Fibroblast of lung (primary cell): ENCODE results near the gene AS3MT. TPM values are rescaled to one million over a fixed set of nuclear protein-coding genes. Genes with fewer than 3 reads are reported as not detected.

Experiments
- DNase-seq, 2 donors: peaks; one replicate each; pipeline versions ENCODE4 v3.0.0 to v3.0.0-alpha.2; 2010; ENCODE audit warnings: low read depth in 2 of 2
- H2AFZ ChIP-seq: 2 replicates; pipeline ENCODE4 v1.5.1; 2012; ENCODE audit warnings: low read length, control low read depth, inconsistent platforms
- H3K27ac ChIP-seq: 2 replicates; pipeline ENCODE4 v1.5.1; 2011; ENCODE audit warnings: low read length, control low read depth; ENCODE audit not compliant: insufficient read depth
- H3K27me3 ChIP-seq: 2 replicates; pipeline ENCODE4 v1.5.1; 2011; ENCODE audit warnings: mild to moderate bottlenecking, low read length; ENCODE audit not compliant: control insufficient read depth, insufficient read depth
- H3K36me3 ChIP-seq: 2 replicates; pipeline ENCODE4 v1.5.1; 2011; ENCODE audit warnings: low read length; ENCODE audit not compliant: control insufficient read depth, insufficient read depth
- H3K4me1 ChIP-seq: 2 replicates; pipeline ENCODE4 v1.5.1; 2011; ENCODE audit warnings: low read length; ENCODE audit not compliant: control insufficient read depth, insufficient read depth; ENCODE audit errors: extremely low read depth
- H3K4me2 ChIP-seq: 2 replicates; pipeline ENCODE4 v1.5.1; 2011; ENCODE audit warnings: low read length, control low read depth; ENCODE audit not compliant: insufficient read depth; ENCODE audit errors: extremely low read depth
- H3K4me3 ChIP-seq, 4 experiments: fragments of 200-600 bp in 1 of 4; sonication (generic) in 1 of 4; replicated peaks in 1 of 4; 2 replicates each; pipeline ENCODE4 v1.5.1; 2011 to 2016; ENCODE audit warnings: low read length in 4 of 4, low read depth in 3 of 4, mild to moderate bottlenecking in 3 of 4, control low read depth in 2 of 4, inconsistent platforms in 1 of 4, mixed read lengths in 1 of 4; ENCODE audit not compliant: insufficient read depth in 1 of 4; ENCODE audit errors: control extremely low read depth in 1 of 4
- H3K79me2 ChIP-seq: 2 replicates; pipeline ENCODE4 v1.5.1; 2012; ENCODE audit warnings: mild to moderate bottlenecking, low read length, inconsistent platforms; ENCODE audit not compliant: control insufficient read depth, insufficient read depth
- H3K9ac ChIP-seq: 2 replicates; pipeline ENCODE4 v1.5.1; 2011; ENCODE audit warnings: mild to moderate bottlenecking, low read length, control low read depth; ENCODE audit not compliant: insufficient read depth
- H3K9me3 ChIP-seq: 2 replicates; pipeline ENCODE4 v1.5.1; 2012; ENCODE audit warnings: low read depth, low read length; ENCODE audit not compliant: control insufficient read depth, insufficient read depth
- H4K20me1 ChIP-seq: 2 replicates; pipeline ENCODE4 v1.5.1; 2011; ENCODE audit warnings: low read length; ENCODE audit not compliant: control insufficient read depth, insufficient read depth; ENCODE audit errors: extremely low read depth
- EZH2 ChIP-seq: IDR thresholded peaks from 2 replicates; pipeline ENCODE4 v1.5.1; 2012; ENCODE audit warnings: low read length, control low read depth, mild to moderate bottlenecking; ENCODE audit errors: missing control alignments
- polyA plus RNA-seq, 2 donors: library from polyadenylated mRNA; depleted of rRNA in 1 of 2; stranded (reverse) in 1 of 2; unstranded in 1 of 2; fragments of >200 nt; gene quantifications; 2 replicates each; pipeline ENCODE4 v1.2.1, GENCODE V29; 2011 to 2012; ENCODE audit warnings: missing spikeins in 1 of 2
- total RNA-seq: library from RNA; depleted of rRNA; stranded (reverse); fragments of >200 nt; gene quantifications from 2 replicates; pipeline ENCODE4 v1.2.1, GENCODE V29; 2014
- TF ChIP-seq, protein P1 (sequence below), 2 donors: IDR thresholded peaks in 1 of 2; conservative IDR thresholded peaks in 1 of 2; 1 replicate in 1 of 2; 2 replicates in 1 of 2; pipeline ENCODE4 v1.5.1; 2011 to 2012; ENCODE audit warnings: low read length in 2 of 2, control low read depth in 1 of 2, inconsistent platforms in 1 of 2, low read depth in 1 of 2, mild to moderate bottlenecking in 1 of 2

AS3MT gene
- total and polyA plus RNA-seq, 2 donors (not counting 1 experiment from before 2014, with no cell fraction given), result 8.1 to 11.4 TPM

DNA sequence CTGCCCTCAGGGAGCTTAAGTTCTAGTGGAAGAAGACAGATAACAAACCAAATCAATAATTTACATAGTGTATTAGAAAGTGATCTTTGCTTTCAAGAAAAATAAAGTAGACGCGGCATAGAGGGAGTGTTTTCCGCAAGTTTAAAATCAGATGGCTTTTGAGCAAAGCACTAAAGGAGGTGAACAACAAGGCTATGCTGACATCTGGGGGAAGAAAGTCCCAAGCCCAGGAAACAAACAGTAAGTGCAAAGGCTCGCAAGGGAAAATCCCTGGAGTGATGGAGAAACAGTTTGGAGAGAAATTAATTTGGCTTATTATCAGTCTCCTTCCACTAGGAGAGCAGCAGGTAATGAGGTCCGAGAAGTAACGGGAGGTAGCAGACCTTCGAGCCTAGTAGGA is 46.9 kb downstream of the AS3MT start:
- no peak overlapping the region for H2AFZ ChIP-seq
- no peak for TF ChIP-seq EZH2
- TF ChIP-seq, protein P1, sequence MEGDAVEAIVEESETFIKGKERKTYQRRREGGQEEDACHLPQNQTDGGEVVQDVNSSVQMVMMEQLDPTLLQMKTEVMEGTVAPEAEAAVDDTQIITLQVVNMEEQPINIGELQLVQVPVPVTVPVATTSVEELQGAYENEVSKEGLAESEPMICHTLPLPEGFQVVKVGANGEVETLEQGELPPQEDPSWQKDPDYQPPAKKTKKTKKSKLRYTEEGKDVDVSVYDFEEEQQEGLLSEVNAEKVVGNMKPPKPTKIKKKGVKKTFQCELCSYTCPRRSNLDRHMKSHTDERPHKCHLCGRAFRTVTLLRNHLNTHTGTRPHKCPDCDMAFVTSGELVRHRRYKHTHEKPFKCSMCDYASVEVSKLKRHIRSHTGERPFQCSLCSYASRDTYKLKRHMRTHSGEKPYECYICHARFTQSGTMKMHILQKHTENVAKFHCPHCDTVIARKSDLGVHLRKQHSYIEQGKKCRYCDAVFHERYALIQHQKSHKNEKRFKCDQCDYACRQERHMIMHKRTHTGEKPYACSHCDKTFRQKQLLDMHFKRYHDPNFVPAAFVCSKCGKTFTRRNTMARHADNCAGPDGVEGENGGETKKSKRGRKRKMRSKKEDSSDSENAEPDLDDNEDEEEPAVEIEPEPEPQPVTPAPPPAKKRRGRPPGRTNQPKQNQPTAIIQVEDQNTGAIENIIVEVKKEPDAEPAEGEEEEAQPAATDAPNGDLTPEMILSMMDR (conservative IDR thresholded peaks at IDR 0.05 in 1 of 2, IDR thresholded peaks at IDR 0.05 in 1 of 2; ENCODE audit: low read depth in 1 of 2, low read length in 2 of 2), result no peak

DNA sequence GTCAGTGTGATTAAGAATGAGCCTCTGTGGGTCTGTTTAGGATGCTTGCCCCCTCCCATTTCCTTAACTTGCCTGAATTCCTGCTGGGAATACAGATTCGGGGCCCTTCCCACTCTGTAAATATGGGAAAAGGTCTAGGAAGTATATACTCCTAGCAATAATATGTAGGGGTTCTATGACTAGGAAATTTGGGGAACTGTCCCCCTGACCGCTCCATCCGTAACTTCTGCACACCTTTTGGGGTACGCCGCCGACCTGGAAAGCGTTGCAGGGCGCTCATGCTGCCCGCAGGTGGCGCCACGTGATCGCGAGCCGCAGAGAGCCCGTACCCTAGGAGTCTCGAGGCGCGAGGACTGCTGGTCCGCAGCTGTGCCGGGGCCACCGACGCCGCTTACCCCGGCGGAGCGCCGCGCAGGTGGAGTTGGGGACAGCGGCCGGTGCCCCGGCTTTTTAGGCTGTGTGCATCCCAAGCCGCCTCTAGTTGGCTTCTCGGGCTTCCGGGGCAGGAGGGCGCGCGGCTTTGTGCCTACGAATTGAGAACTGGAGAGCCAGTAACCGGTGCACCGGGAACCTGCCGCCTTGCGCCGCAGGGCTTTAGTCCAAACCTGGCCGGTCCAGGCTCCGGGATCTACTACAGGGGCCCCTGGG is 48.2 kb downstream of the AS3MT start:
- Histone ChIP-seq H3K27me3 (peaks cover 2% of the 10 kb centered on the region), H3K27ac (peak overlapping the region; percentile 62), H2AFZ (peak overlapping the region; percentile 51), H3K4me2 (peak overlapping the region; percentile 91), H3K9ac (peak overlapping the region; percentile 60), H3K4me1 (peaks cover 3% of the 10 kb centered on the region), H3K9me3 (no peaks in the 10 kb centered on the region), H3K79me2 (no peaks in the 10 kb centered on the region), H3K4me3 (peak overlapping the region; percentile 53 to 91 (median 63)), H4K20me1 (no peaks in the 10 kb centered on the region), H3K36me3 (no peaks in the 10 kb centered on the region)
- TF ChIP-seq, protein P1 (conservative IDR thresholded peaks at IDR 0.05 in 1 of 2, IDR thresholded peaks at IDR 0.05 in 1 of 2; ENCODE audit: low read depth in 1 of 2, low read length in 2 of 2), result peak; percentile 88 to 94
- TF ChIP-seq EZH2, result no peak
- DNase-seq, result peak; percentile 55 to 66

More for the DNA sequence above, 46.9 kb downstream of the AS3MT start:
- H3K4me2 ChIP-seq, result no peak overlapping the region
- H3K4me3 ChIP-seq, result no peak overlapping the region
- H3K9ac ChIP-seq, result no peak overlapping the region
- H3K4me1 ChIP-seq, result peaks cover 3% of the 10 kb centered on the region
- H4K20me1 ChIP-seq, result no peaks in the 10 kb centered on the region
- H3K27me3 ChIP-seq, result peaks cover 2% of the 10 kb centered on the region
- H3K36me3 ChIP-seq, result no peaks in the 10 kb centered on the region
- DNase-seq, result no peak
- H3K9me3 ChIP-seq, result no peaks in the 10 kb centered on the region
- no peaks in the 10 kb centered on the region for H3K79me2 ChIP-seq
- H3K27ac ChIP-seq, result no peak overlapping the region

DNA sequence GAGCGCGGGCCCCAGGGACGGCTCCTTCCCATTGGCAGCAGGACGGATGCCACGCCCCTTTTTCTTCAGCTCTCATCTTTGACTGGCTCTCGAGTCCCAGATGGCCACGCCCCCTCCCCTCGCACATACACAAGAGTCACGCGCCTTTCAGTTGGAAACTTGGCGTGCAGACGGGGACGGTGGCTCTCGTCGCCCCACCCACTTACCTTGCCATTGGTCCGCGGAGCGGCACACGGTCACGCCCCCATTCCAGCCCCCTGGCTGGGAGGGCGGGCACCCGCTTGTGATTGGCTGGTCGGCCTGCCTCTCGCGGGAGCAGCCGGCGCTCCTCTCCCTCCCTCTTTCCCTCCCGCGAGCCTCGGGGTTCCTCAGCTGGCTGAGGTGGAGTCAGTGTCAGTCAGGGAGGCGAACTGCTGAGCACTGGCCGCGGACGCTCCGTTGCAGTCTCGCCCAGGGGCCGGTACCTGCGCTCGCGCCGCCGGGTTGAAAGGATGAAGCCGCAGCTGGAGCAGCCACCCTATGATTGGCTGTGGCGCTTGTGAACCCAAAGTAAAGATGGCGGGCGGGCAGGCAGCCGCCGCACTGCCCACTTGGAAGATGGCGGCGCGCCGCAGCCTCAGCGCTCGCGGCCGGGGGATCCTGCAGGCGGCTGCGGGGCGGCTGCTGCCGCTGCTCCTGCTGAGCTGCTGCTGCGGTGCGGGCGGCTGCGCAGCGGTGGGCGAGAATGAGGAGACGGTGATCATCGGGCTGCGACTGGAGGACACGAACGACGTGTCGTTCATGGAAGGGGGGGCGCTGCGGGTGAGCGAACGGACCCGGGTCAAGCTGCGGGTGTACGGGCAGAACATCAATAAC is 48.9 kb downstream of the AS3MT start, which contains the start of gene CNNM2:
Gene CNNM2 (plus strand): TSS at position 333 of the 855 bp plus-strand sequence. CDS start 187 bp downstream, at position 520.
- H4K20me1 ChIP-seq, result no peaks in the 10 kb centered on the region

More for the DNA sequence above, 48.9 kb downstream of the AS3MT start, which contains the start of gene CNNM2:
- H3K4me2 ChIP-seq, result peak within 1 kb of the TSS; percentile 91
- peak within 1 kb of the TSS; percentile 69 to 94 (median 89) for H3K4me3 ChIP-seq
- H3K27me3 ChIP-seq, result peaks cover 1% of the 10 kb centered on the region
- H3K79me2 ChIP-seq, result no peaks in the 10 kb centered on the region
- H3K27ac ChIP-seq, result peak within 1 kb of the TSS; percentile 80
- no peak for TF ChIP-seq EZH2
- TF ChIP-seq, protein P1 (conservative IDR thresholded peaks at IDR 0.05 in 1 of 2, IDR thresholded peaks at IDR 0.05 in 1 of 2; ENCODE audit: low read depth in 1 of 2, low read length in 2 of 2), result no peak
- peak within 1 kb of the TSS; percentile 97 for H2AFZ ChIP-seq
- no peaks in the 10 kb centered on the region for H3K36me3 ChIP-seq
- peak within 1 kb of the TSS; percentile 83 for H3K9ac ChIP-seq
- DNase-seq, result peak; percentile 99 to 100
- H3K4me1 ChIP-seq, result peaks cover 3% of the 10 kb centered on the region
- no peaks in the 10 kb centered on the region for H3K9me3 ChIP-seq
